ENCODE results near the gene HAUS5. TPM values are rescaled to one million over a fixed set of nuclear protein-coding genes. Genes with fewer than 3 reads are reported as not detected.
"Not testable (repeated sequence)": the region's sequence is repeated elsewhere in the genome, so short reads cannot be mapped to it uniquely, and the experiment has no call there.

Gene HAUS5
- total RNA-seq, 2 experiments from 2014 or later = 50.5 to 51.7 TPM

DNA sequence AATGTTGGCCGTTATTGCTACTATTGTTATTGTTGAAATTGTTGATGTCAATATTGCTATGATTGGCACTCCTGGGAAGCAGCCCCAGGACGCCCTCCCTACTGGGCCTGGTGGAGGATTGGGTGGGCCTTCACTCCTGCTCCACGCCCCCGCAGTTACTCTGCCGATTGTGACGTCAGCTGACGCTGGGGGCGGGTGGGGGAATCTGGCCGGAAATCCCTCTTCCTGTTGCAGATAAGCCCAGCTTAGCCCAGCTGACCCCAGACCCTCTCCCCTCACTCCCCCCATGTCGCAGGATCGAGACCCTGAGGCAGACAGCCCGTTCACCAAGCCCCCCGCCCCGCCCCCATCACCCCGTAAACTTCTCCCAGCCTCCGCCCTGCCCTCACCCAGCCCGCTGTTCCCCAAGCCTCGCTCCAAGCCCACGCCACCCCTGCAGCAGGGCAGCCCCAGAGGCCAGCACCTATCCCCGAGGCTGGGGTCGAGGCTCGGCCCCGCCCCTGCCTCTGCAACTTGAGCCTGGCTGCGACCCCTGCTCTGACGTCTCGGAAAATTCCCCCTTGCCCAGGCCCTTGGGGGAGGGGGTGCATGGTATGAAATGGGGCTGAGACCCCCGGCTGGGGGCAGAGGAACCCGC is 29.1 kb downstream of the HAUS5 start, which contains the start of gene ETV2:
ETV2 (plus strand) TSS at position 231 of the 637 bp plus-strand sequence. CDS start 716 bp downstream, outside the sequence.
- DNase-seq (peak; percentile 76), ATAC-seq (ENCODE audit: low read depth) (no peak)
- peaks cover 34% of the 10 kb centered on the region for H3K4me1 Mint-ChIP-seq
- H3K27me3 Mint-ChIP-seq = no peaks in the 10 kb centered on the region
- H3K36me3 Mint-ChIP-seq = peaks cover 8% of the 10 kb centered on the region
- peak within 1 kb of the TSS; percentile 82 for H3K4me3 Mint-ChIP-seq
- H3K27ac Mint-ChIP-seq = peak within 1 kb of the TSS; percentile 80
- POLR2A ChIA-PET = interaction anchor here (0.6 to 3.6 kb wide), 4 partner anchors 12 to 71 kb away, joined by 3 to 14 read pairs (median 4); no protein-coding TSS in a partner anchor
- H3K9me3 Mint-ChIP-seq = no peaks in the 10 kb centered on the region

- POLR2A ChIA-PET = interaction anchor here (0.7 to 3.6 kb wide), 9 partner anchors 8 to 104 kb away, joined by 3 to 14 read pairs (median 5); partner anchors contain the start of genes PSENEN and U2AF1L4
- Mint-ChIP-seq H3K27me3 (no peaks in the 10 kb centered on the region), H3K4me1 (peaks cover 33% of the 10 kb centered on the region), H3K9me3 (no peaks in the 10 kb centered on the region), H3K4me3 (peak overlapping the region; percentile 82), H3K27ac (peak overlapping the region; percentile 80), H3K36me3 (peaks cover 5% of the 10 kb centered on the region)
- no peak for DNase-seq
- no peak for ATAC-seq (ENCODE audit: low read depth)
Measured at GRCh38 chr19:35642312-35642711, 29.8 kb downstream of the HAUS5 start.

- Mint-ChIP-seq H3K4me1 (peaks cover 34% of the 10 kb centered on the region), H3K4me3 (peak overlapping the region; percentile 82), H3K27me3 (no peaks in the 10 kb centered on the region), H3K27ac (peak overlapping the region; percentile 80), H3K36me3 (peaks cover 4% of the 10 kb centered on the region), H3K9me3 (no peaks in the 10 kb centered on the region)
- no peak for DNase-seq
- no peak for ATAC-seq (ENCODE audit: low read depth)
- POLR2A ChIA-PET = interaction anchor here (0.7 to 3.6 kb wide), 12 partner anchors 8 to 131 kb away, joined by 3 to 21 read pairs (median 5); partner anchors contain the start of genes HAUS5, PSENEN and U2AF1L4
Measured at GRCh38 chr19:35642798-35643254, 30.3 kb downstream of the HAUS5 start.

- Mint-ChIP-seq H3K27ac (peak overlapping the region; percentile 80), H3K36me3 (no peaks in the 10 kb centered on the region), H3K9me3 (no peaks in the 10 kb centered on the region), H3K4me3 (peak overlapping the region; percentile 82), H3K4me1 (peaks cover 34% of the 10 kb centered on the region), H3K27me3 (no peaks in the 10 kb centered on the region)
- ATAC-seq (ENCODE audit: low read depth) = peak; percentile 35
- peak; percentile 90 for DNase-seq
- POLR2A ChIA-PET = interaction anchor here (0.6 to 3.6 kb wide), 23 partner anchors 9 to 411 kb away, joined by 3 to 21 read pairs (median 4); partner anchors contain the start of genes HAUS5, IGFLR1, PSENEN and RBM42
Measured at GRCh38 chr19:35643255-35644205, 31.0 kb downstream of the HAUS5 start.

DNA sequence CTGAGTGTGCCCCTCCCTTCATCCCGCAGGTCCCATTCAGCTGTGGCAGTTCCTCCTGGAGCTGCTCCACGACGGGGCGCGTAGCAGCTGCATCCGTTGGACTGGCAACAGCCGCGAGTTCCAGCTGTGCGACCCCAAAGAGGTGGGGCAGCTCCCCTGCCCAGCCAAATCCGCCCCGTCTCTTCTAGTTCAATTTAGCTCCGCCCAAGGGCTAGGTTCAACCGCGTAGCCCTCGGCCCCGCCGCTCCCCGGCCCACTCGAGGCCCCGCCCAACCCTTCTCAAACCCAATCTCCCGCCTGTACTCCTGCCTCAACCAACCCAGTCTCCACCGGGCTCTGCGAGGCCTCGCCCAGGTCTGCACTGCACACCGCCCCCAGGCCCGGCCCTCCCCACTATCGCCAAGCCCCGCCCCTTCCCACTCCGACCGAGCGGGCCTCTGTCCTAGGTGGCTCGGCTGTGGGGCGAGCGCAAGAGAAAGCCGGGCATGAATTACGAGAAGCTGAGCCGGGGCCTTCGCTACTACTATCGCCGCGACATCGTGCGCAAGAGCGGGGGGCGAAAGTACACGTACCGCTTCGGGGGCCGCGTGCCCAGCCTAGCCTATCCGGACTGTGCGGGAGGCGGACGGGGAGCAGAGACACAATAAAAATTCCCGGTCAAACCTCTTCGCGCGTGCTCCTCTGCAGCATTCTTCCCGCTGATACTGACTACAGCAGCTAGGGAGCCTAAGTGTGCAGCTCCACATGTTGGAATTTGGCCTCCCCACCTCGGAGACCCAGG is 31.9 kb downstream of the HAUS5 start:
- peak overlapping the region; percentile 80 for H3K27ac Mint-ChIP-seq
- peaks cover 41% of the 10 kb centered on the region for H3K4me1 Mint-ChIP-seq
- DNase-seq = peak; percentile 93
- H3K9me3 Mint-ChIP-seq = no peaks in the 10 kb centered on the region
- ATAC-seq (ENCODE audit: low read depth) = peak; percentile 84
- no peaks in the 10 kb centered on the region for H3K27me3 Mint-ChIP-seq
- POLR2A ChIA-PET = interaction anchor here (0.6 to 3.6 kb wide), 21 partner anchors 10 to 410 kb away, joined by 3 to 21 read pairs (median 4); partner anchors contain the start of genes HAUS5, HSPB6, IGFLR1 and PSENEN
- H3K4me3 Mint-ChIP-seq = peak overlapping the region; percentile 82
- H3K36me3 Mint-ChIP-seq = no peaks in the 10 kb centered on the region

DNA sequence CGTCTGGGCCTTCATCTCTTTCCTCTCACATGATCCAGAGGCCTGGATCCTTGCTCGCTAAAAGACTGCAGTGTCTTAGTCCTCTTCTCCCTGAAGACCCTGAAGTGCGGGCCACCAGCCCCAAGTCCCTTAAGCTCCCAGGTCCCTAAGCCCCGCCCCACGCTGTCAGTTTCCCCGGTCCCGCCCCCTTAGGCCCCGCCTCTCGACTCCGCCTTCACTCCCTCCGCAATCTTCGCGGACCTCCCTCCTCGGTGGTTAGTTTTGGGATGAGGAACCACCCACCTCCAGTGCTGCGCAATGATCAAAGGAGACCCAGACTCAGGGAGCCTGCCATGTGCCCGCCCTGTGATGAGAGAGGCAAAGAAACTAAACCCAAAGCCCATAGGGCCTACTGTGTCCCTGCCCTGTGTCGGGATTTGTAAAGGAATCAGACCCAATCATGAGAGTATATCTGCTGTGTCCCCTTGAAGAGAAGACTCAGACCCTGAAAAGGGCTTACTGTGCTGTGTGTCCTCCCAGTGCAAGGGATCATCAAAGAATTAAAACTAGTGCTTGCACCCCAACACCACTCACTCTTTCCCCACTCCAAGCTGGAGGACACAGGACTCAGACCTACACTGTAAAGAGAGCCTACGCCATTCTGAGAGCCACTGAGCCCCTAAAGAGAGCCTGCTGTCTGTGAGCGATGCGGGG is 32.6 kb downstream of the HAUS5 start:
- POLR2A ChIA-PET = interaction anchor here (0.6 to 3.6 kb wide), 12 partner anchors 13 to 112 kb away, joined by 3 to 21 read pairs (median 4); partner anchors contain the start of genes HAUS5, HSPB6 and RBM42
- no peaks in the 10 kb centered on the region for H3K27me3 Mint-ChIP-seq
- H3K9me3 Mint-ChIP-seq = no peaks in the 10 kb centered on the region
- peak overlapping the region; percentile 80 for H3K27ac Mint-ChIP-seq
- H3K4me3 Mint-ChIP-seq = peak overlapping the region; percentile 82
- ATAC-seq (ENCODE audit: low read depth) (no peak), DNase-seq (peak; percentile 84)
- peaks cover 43% of the 10 kb centered on the region for H3K4me1 Mint-ChIP-seq
- H3K36me3 Mint-ChIP-seq = no peaks in the 10 kb centered on the region

DNA sequence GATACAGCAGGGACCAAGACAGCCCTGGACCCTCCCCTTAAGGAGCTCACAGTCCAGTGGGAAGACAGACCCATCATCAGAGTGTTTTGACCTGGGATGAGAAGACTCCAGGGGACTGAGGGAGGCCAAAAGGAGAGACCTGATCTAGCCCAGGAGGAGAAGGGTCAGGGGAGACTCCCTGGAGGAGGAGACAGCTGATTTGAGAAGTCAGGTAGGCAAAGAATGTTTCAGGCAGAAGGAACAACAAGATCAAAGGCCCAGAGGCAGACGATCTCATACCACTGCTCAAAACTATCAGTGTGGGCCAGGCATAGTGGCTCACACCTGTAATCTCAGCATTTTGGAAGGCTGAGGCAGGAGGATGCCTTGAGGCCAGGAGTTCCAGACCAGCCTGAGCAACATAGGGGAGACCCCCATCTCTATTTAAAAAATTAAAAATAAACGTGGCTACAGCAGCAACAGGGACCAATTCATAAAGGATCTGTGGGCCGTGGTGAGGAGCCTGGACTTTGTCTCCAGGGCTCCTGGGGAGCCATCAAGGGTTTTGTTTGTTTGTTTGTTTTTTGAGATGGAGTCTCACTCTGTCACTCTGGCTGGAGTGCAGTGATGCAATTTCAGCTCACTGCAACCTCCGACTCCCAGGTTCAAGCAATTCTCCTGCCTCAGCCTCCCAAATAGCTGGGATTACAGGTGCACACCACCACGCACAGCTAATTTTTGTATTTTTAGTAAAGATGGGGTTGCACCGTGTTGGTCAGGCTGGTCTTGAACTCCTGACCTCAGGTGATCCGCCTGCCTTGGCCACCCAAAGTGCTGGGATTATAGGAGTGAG is 33.4 kb downstream of the HAUS5 start:
- ATAC-seq (ENCODE audit: low read depth) (no peak), DNase-seq (no peak)
- H3K4me1 Mint-ChIP-seq = peaks cover 47% of the 10 kb centered on the region
- no peaks in the 10 kb centered on the region for H3K9me3 Mint-ChIP-seq
- no peak overlapping the region for H3K4me3 Mint-ChIP-seq
- no peaks in the 10 kb centered on the region for H3K27me3 Mint-ChIP-seq
- no peak overlapping the region for H3K27ac Mint-ChIP-seq
- POLR2A ChIA-PET = interaction anchor here (0.6 to 3.3 kb wide), 3 partner anchors 33 to 95 kb away, joined by 3 to 21 read pairs (median 3); partner anchors contain the start of gene HAUS5
- H3K36me3 Mint-ChIP-seq = no peaks in the 10 kb centered on the region

GRCh38 chr19:35648017-35648961 is 35.8 kb downstream of the HAUS5 start, which contains the start of gene COX6B1:
COX6B1 (plus strand) TSS chr19:35648323; CDS start chr19:35651244, 2,921 bp downstream.
- H3K4me3 Mint-ChIP-seq = peak within 1 kb of the TSS; percentile 92
- POLR2A ChIA-PET = interaction anchor here (0.6 to 2.3 kb wide), 21 partner anchors 11 to 311 kb away, joined by 3 to 19 read pairs (median 3); partner anchors contain the start of genes HAUS5 and LIN37
- peaks cover 4% of the 10 kb centered on the region for H3K36me3 Mint-ChIP-seq
- peak within 1 kb of the TSS; percentile 90 for H3K27ac Mint-ChIP-seq
- peak; percentile 70 for ATAC-seq (ENCODE audit: low read depth)
- H3K4me1 Mint-ChIP-seq = peaks cover 38% of the 10 kb centered on the region
- DNase-seq = peak; percentile 82
- H3K9me3 Mint-ChIP-seq = no peaks in the 10 kb centered on the region
- H3K27me3 Mint-ChIP-seq = no peaks in the 10 kb centered on the region

DNA sequence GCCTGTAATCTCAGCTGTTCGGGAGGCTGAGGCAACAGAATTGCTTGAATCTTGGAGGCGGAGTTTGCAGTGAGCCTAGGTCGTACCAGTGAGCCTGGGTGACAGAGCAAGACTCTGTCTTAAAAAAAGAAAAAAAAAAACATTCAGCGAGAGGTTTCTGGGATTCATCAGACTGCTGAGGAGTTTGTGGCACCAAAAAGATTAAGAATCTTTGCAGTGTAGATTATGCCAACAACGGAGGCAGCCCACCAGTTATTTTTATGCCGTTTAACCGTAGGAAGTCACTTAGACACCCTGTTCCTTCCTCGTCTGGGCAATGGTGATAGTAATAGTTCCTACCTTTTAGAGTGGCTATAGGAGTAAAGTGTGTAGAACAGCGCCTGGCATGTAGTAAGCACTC is 38.0 kb downstream of the HAUS5 start:
- POLR2A ChIA-PET = no interaction called here
- H3K27ac Mint-ChIP-seq = no peak overlapping the region
- peaks cover 12% of the 10 kb centered on the region for H3K36me3 Mint-ChIP-seq
- H3K27me3 Mint-ChIP-seq = no peaks in the 10 kb centered on the region
- H3K4me1 Mint-ChIP-seq = peaks cover 26% of the 10 kb centered on the region
- no peak overlapping the region for H3K4me3 Mint-ChIP-seq
- DNase-seq (no peak), ATAC-seq (ENCODE audit: low read depth) (no peak)
- no peaks in the 10 kb centered on the region for H3K9me3 Mint-ChIP-seq

- POLR2A ChIA-PET; H3K27ac Mint-ChIP-seq; ATAC-seq (ENCODE audit: low read depth); H3K9me3 Mint-ChIP-seq; DNase-seq; H3K4me3 Mint-ChIP-seq; H3K27me3 Mint-ChIP-seq: not testable (repeated sequence)
- Mint-ChIP-seq H3K4me1 (peaks cover 12% of the 10 kb centered on the region), H3K36me3 (peaks cover 30% of the 10 kb centered on the region)
Measured at GRCh38 chr19:35654828-35655227, 42.3 kb downstream of the HAUS5 start.

Data from activated naive CD8-positive, alpha-beta T cell treated with anti-CD3 and anti-CD28 coated beads, Interleukin-2, amount 10 ng/mL, durations not matched to agents 7 days and 5 days (primary cell).